ENCODE measurements around the gene MAL.
"Not testable (repeated sequence)": the region's sequence is repeated elsewhere in the genome, so short reads cannot be mapped to it uniquely, and the experiment has no call there.

MAL gene

DNA sequence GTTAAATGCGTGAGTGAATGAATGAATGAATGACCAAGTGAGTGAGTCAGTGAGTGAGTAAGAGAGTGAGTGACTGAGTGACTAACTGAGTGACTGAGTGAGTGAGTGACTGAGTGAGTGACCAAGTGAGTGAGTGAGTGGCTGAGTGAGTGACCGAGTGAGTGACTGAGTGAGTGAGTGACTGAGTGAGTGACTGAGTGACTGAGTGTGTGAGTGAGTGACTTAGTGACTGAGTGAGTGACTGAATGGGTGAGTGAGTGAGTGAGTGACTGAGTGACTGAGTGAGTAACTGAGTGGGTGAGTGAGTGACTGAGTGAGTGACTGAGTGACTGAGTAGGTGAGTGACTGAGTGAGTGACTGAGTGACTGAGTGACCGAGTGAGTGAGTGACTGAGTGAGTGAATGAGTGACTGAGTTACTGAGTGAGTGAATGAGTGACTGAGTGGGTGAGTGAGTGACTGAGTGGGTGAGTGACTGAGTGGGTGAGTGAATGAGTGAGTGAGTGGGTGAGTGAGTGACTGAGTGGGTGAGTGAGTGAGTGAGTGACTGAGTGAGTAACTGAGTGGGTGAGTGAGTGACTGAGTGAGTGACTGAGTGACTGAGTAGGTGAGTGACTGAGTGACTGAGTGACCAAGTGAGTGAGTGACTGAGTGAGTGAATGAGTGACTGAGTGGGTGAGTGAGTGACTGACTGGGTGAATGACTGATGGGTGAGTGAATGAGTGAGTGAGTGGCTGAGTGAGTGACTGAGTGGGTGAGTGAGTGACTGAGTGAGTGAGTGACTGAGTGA lies 11.3 kb downstream of the MAL start:
- DNase-seq: no peak

DNA sequence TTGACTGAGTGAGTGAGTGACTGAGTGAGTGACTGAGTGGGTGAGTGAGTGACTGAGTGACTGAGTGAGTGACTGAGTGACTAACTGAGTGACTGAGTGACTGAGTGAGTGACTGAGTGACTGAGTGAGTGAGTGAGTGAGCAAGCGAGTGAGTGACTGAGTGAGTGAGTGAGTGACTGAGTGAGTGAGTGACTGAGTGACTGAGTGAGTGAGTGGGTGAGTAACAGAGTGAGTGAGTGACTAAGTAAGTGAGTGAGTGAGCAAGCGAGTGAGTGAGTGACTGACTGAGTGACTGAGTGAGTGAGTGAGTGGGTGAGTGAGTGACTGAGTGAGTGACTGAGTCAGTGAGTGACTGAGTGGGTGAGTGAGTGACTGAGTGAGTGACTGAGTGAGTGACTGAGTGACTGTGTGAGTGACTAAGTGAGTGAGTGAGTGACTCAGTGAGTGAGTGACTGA lies 11.9 kb downstream of the MAL start:
- DNase-seq: peak; percentile 26

DNA sequence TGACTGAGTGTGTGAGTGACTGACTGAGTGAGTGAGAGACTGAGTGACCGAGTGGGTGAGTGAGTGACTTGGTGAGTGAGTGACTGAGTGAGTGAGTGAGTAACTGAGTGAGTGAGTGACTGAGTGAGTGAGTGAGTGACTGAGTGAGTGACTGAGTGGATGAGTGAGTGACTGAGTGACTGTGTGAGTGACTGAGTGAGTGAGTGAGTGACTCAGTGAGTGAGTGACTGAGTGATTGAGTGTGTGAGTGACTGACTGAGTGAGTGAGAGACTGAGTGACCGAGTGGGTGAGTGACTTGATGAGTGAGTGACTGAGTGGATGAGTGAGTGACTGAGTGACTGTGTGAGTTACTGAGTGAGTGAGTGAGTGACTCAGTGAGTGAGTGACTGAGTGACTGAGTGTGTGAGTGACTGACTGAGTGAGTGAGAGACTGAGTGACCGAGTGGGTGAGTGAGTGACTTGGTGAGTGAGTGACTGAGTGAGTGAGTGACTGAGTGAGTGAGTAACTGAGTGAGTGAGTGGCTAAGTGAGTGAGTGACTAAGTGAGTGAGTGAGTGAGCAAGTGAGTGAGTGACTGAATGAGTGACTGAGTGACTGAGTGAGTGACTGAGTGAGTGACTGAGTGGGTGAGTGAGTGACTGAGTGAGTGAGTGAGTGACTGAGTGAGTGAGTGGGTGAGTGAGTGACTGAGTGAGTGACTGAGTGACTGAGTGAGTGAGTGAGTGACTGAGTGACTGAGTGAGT lies 12.5 kb downstream of the MAL start:
- DNase-seq: not testable (repeated sequence)

DNA sequence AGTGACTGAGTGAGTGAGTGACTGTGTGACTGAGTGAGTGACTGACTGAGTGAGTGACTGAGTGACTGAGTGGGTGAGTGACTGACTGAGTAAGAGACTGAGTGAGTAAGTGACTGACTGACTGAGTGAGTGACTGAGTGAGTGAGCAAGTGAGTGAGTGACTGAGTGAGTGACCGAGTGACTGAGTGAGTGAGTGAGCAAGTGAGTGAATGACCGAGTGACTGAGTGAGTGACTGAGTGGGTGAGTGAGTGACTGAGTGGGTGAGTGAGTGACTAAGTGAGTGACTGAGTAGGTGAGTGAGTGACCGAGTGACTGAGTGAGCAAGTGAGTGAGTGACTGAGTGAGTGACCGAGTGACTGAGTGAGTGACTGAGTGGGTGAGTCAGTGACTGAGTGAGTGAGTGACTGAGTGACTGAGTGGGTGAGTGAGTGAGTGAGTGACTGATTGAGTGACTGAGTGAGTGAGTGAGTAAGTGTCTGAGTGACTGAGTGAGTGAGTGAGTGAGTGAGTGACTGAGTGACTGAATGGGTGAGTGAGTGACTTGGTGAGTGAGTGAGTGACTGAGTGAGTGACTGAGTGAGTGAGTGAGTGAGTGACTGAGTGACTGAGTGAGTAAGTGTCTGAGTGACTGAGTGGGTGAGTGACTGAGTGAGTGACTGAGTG lies 13.3 kb downstream of the MAL start:
- DNase-seq: no peak

DNA sequence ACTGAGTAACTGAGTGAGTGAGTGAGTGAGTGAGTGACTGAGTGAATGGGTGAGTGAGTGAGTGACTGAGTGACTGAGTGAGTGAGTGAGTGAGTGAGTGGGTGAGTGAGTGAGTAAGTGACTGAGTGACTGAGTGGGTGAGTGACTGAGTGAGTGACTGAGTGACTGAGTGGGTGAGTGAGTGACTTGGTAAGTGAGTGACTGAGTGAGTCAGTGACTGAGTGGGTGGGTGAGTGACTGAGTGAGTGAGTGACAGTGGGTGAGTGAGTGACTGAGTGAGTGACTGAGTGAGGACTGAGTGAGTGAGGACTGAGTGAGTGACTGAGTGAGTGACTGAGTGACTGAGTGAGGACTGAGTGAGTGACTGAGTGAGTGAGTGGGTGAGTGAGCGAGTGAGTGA lies 13.9 kb downstream of the MAL start:
- DNase-seq: peak; percentile 45

DNA sequence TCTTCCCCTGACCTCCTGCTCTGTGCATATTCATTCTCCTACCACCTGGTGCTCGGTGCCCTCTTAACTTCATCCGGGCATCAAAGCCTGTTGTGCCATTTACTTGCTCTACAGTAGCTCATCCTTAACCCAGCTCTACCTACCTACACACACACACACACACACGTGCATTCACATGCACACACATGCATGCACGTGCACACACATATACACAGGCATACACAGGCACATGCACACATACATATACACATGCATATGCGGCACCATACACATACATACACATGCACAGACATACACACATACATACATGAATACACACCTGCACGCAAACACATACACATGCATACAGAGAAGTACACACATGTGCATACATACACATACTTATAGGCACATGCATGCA lies 14.5 kb downstream of the MAL start:
- DNase-seq: no peak

DNA sequence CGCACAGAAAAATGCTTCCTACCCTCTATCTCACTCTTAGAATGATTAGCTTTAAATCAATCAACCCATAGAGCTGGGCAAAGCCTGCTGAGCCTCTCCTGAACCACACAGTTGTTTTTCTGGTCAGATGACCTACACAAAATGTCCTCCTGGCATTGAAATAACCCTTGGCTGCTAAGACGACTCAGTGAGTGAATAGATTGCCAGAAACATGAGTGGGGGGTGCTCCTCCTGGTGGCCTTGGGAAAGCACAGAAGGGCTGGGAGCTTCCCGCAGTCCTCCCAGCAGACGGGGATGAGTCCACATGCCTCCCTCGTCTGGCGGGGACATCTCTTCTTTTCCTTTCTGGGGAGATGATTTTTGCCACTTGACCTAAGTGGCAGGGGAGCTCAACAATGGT lies 14.9 kb downstream of the MAL start:
- no peak for DNase-seq

DNA sequence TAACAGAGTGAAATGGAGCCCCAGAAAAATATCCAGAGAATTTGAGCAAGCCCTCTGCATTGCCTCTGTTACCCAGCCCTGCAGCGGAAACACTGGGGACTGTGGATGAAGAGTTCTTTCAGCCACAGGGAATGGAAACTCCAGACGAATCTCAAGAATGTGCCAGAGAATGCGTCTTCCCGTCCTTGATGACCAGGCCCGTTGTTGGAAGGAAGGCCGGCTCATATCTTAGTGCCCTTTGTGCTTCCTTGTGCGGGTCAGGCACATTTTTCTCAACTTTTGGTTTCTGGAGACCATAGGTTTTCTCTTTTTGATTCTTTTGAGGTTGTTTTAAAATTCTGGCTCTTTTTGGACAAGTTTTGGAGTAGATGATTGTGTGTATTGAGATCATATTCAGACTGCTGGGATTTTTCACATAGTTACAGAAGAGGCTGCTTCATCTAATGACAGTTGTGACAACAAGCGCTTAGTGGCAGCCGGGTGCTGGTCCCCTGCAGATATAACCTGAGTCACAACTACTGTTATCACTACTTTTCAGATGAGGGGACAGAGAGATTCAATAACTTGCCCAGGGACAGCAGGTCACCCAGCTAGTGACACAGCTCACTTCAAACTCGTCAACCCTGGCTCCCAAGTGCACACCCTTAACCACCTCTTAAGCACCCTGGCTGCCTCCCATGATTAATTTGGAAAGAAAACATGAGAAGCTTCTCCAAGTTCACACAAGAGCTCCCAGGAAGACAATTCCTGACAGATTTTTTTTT lies 15.7 kb downstream of the MAL start:
- DNase-seq: no peak

DNA sequence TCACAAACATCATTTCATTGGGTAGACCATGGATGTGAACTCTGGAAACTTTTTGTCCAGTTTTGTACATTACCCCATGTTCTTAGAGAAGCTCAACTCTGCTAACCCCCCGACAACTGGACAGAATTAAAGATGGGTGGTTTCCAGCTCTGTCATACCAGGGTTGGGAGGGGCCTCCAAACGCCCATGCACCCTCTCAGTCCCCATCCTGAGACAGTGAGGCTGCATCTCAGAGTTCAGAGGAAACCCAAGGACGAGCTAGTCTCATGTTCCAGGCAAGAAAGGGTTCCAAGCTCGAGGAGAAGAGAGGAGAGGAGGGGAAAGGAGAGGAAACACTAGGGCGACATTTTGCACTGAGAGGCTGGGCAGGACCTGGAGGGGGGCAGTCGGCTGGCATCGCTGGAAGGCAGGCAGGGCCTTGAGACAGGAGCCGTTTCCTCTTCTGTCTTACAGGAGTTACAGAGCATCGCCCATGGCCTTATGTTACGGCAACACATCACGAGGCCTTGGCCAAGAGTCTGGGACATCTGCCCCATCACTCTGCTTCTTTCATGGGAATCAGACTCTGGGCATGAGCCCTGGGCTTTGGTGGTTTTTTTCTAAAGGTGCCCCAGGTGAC lies 16.4 kb downstream of the MAL start:
- no peak for DNase-seq

DNA sequence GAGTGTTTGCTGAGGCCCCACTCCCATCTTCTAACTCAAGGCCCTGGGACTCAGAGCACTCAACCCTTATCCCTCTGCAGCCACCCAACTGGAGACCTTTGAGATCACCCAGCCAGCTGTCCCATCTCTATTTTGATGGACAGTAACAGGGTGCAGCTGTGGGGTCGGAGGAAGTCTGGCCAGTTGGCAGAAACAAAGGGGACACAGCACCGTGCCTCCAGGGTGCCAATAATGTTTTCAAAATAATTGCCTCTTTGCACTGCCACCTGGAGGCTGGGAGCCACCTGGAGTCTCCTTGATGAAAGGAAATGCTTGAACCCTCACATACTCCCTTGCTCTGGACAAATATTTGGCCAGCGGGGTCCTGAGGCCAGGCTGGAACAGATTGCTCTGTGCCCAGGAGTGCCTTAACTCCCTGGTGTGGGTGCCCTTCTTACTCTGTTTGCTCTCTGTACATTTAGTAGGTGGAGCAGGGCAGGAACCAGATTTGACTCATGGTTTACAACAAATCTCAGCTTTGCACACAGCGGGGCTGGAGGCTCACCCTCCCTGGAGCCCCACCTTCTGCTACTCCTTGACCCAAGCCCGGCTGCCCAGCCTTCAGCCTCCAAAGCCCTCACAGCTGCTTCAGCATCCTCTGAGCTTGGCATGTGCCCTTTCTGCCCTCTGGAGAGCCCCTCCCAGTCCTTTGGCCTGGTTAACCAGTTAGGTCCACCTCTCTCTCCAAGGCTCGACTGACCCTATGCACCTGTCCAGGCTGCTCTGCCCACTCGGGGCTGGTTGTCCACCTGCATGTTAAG lies 17.2 kb downstream of the MAL start:
- no peak for DNase-seq

DNA sequence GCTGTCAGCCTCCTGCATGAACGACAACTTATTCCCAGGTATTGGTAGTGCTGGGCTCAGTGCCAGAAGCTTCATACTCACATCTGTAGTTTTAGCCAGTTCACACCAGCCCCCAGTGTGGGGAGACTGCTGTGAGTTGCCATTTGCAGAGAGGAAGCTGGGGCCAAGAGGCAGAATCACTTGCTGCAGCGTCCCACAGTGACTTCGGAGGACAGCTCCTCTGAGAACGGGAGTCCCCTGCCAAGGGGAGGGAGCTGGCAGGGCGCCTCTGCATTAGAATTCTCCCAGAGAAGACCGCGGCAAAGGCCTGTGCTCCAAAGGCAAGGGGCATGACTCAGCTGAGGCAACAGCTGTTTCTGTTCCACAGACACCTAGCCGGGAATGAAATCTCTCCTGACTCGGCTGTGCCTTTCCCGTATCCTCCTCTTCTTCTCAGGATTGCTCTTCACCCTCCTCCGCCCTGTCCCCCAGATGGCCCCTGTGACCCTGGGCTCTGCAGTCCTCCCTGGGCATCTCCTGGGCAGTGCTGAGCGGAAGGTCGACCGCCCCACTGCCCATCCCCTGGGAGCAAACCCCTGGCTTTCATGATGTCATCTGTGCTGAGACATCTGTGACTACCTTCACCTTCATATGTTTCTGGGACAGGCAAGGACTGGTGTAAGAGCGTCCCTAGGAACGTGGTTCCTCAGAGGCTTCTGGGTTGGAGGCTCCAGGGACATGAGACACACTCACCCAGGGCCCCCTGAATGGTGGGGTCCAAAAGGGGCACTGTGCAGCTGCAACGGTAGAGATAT lies 18.0 kb downstream of the MAL start:
- DNase-seq: no peak

DNA sequence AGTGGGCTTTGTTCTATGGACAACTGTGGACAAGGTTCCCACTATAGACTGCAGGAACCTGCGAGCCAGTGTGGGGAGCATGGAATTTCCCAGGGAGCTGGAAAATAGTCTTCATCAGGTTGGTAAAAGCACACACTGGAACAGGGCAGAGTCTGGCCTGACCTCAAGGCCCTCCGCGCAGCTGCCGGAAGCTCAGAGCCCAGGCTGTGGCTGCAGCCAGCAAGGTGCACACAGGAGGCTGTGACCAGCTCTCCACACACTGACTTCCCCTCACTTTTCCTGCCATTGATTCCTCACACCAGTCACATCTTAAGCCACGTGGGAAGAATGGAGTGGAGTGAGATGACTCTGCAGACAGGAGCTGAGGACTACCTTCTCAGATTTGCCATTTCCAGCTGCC lies 19.1 kb downstream of the MAL start:
- no peak for DNase-seq

DNA sequence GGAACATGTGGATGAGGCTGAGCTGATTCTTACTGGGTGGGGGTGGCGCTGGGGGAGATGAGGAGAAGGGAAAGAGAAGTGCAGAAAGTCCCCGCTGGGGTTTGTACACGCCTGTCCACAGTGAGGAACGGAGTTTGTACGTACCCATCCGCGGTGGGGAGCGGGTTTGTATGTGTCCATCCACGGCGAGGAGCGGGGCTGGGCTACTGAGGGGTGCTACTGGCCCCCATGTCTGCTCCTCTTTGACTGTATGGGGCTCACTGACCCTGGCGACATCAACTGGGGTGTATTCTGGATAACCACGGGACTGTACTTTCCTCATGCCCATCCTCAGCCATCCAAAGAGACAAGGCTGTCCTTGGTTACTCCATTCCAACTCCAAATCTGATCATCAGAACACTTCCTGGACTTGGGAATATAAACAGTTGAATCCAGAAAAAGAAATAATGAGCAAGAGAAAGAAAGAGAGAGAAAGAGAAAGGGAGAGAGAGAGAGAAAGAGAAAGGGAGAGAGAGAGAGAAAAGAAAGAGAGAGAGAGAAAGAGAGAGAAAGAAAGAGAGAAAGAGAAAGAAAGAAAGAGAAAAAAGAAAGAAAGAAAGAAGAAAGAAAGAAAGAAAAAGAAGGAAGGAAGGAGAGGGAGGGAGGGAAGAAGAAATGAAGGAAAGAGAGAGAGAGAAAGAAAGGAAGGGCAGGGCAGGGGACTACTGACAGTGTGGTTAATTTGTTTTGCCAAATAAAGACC lies 21.0 kb downstream of the MAL start:
- DNase-seq: no peak

DNA sequence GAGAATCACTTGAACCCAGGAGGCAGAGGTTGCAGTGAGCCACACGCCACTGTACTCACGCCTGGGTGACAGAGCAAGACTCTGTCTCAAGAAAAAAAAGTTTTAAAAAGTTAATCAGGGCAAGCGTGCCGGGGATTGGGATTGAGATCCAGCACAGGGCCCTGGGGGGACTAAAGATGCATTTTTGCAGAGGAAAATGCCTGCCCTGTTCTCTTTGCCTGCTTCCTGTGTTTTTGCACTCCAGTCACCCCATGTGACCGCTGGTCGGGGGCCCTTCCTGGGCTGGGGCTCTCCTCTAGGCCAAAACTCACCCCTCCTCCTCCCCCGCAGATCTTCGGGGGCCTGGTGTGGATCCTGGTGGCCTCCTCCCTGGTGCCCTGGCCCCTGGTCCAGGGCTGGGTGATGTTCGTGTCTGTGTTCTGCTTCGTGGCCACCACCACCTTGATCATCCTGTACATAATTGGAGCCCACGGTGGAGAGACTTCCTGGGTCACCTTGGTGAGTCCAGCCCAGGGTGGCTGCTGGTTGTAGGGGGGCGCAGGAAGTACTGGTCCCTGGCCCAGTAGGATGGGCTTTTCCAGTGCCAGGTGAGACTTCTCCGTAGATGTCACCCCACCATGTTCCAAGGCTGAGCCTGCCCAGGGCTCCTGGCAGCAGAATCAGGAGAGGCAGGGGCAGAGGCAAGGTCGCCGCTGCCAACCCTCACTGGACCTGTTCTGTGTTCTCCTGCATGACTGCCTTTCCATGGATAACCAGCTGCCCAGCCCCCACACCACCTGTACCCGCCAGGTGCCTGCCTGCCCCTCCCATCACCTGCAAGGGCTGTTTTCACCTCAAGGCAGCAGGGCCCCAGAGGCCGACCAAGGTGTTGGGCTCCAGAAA lies 22.4 kb downstream of the MAL start:
- DNase-seq: no peak

DNA sequence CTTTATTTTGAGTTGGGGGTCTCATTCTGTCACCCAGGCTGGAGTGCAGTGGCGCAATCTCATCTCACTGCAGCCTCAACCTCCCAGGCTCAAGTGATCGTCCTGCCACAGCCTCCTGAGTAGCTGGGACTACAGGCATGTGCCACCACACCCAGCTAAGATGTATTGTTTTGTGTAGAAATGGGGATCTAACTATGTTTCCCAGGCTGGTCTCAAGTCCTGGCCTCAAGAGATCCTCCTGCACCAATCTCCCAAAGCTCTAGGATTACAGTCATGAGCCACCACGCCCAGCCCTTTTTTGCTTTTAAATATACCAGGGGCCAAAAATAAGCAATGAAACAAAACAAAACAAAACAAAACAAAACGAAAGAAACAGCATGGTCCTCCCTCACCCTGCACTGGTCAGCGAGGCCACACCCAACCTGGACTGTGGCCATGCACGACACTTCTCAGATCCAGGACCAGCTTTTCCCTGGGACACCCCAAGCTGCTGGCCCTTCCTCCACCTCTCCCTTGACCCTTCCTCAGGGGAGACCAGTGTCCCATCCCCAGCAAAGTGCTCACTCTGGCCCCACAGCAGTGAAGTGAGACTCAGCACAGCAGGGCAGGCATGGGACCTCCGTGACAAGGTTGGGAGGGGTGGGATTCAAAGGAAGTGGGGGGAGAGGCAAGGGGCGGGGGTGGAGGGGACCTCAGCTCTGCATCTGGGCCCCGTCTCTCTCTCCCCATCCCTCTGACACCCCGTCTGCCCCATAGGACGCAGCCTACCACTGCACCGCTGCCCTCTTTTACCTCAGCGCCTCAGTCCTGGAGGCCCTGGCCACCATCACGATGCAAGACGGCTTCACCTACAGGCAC lies 23.5 kb downstream of the MAL start:
- DNase-seq: no peak

DNA sequence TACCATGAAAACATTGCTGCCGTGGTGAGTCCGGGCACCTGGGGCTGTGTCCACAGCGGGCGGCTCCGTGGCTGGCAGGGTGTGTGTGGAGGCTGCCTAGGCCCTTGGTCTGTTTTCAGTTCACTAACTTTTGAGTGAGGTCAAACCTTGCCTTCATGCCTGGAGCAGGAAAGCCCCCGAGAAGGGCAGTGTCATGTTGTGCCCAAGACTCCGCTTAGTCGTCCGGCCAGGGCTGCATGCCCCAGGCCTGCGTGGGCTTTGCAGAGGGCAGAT lies 24.1 kb downstream of the MAL start:
- no peak for DNase-seq

DNA sequence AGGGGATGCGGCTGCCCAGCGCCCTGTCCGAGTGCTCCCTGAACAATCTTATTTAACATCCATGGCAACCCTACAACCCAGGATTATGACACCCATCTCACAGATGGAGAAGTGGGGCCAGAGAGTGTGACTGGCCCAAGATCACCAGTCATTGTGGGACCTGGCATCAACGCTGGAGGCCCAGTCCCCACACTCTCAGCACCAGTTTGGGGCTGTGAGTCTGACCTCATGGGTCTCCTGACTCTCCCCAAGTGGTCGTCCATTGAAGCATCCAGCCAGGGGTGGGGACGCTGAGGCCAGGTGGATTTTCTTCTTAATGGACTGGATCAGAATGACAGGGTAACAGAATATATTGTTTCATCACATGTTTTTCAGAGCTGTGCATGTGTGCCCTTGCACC lies 24.5 kb downstream of the MAL start:
- DNase-seq: no peak

Data from stimulated activated naive CD4-positive, alpha-beta T cell treated with Interleukin-2 at 50 U/mL for 16 hours (primary cell).